Osteoblast (primary cell): ENCODE data around the gene RBM33. TPM values are rescaled to one million over a fixed set of nuclear protein-coding genes. Genes with fewer than 3 reads are reported as not detected.
A peak's percentile ranks its signal among the peaks of the same experiment; 100 is the strongest.

Experiments
- DNase-seq: peaks from one replicate; pipeline ENCODE4 v3.0.0; 2011; ENCODE audit warnings: low spot score, mixed read lengths; ENCODE audit not compliant: insufficient read length; ENCODE audit errors: missing footprints
- H2AFZ ChIP-seq: 2 replicates; pipeline ENCODE4 v1.6.0; 2011; ENCODE audit warnings: mild to moderate bottlenecking, low read length
- H3K27ac ChIP-seq: 2 replicates; pipeline ENCODE4 v1.5.1; 2011; ENCODE audit warnings: mild to moderate bottlenecking, low read depth, low read length, moderate library complexity
- H3K27me3 ChIP-seq: 2 replicates; pipeline ENCODE4 v1.6.0; 2012; ENCODE audit warnings: mild to moderate bottlenecking, control low read depth, inconsistent platforms, low read length, moderate library complexity; ENCODE audit not compliant: insufficient read depth
- H3K36me3 ChIP-seq: 2 replicates; pipeline ENCODE4 v1.5.1; 2011; ENCODE audit warnings: mild to moderate bottlenecking, low read length, control low read depth, moderate library complexity; ENCODE audit not compliant: insufficient read depth
- H3K4me1 ChIP-seq: 2 replicates; pipeline ENCODE4 v1.5.1; 2011; ENCODE audit warnings: mild to moderate bottlenecking, low read length, control low read depth, moderate library complexity; ENCODE audit not compliant: insufficient read depth
- H3K4me2 ChIP-seq: 2 replicates; pipeline ENCODE4 v1.6.0; 2011; ENCODE audit warnings: mild to moderate bottlenecking, low read length; ENCODE audit not compliant: insufficient read depth
- H3K4me3 ChIP-seq: fragments of 200-600 bp; sonication (generic); 3 replicates; pipeline ENCODE4 v1.5.1; 2012; ENCODE audit warnings: mild to moderate bottlenecking, low read length, inconsistent platforms; ENCODE audit not compliant: insufficient read depth
- H3K79me2 ChIP-seq: 2 replicates; pipeline ENCODE4 v1.6.0; 2012; ENCODE audit warnings: mild to moderate bottlenecking, low read length, control low read depth, inconsistent platforms; ENCODE audit not compliant: insufficient read depth
- H3K9me3 ChIP-seq: 2 replicates; pipeline ENCODE4 v1.5.1; 2011; ENCODE audit warnings: low read depth, low read length, control low read depth
- H4K20me1 ChIP-seq: 2 replicates; pipeline ENCODE4 v1.6.0; 2012; ENCODE audit warnings: mild to moderate bottlenecking, low read length, control low read depth; ENCODE audit not compliant: insufficient read depth
- total RNA-seq: library from RNA; depleted of rRNA; stranded (reverse); fragments of >200 nt; gene quantifications from 2 replicates; pipeline ENCODE4 v1.2.3, GENCODE V29; 2012
- TF ChIP-seq, protein P1 (sequence below): IDR thresholded peaks from 2 replicates; pipeline ENCODE4 v1.5.1; 2011; ENCODE audit warnings: mild to moderate bottlenecking, low read depth, low read length, moderate library complexity; ENCODE audit errors: extremely low read depth

Gene RBM33
- total RNA-seq, 1 donor = 27.5 TPM

- H3K9me3 ChIP-seq = peaks cover 5% of the 10 kb centered on the region
- no peak overlapping the region for H3K27ac ChIP-seq
- no peaks in the 10 kb centered on the region for H3K27me3 ChIP-seq
- no peak overlapping the region for H3K4me3 ChIP-seq
- DNase-seq = no peak
- H3K4me2 ChIP-seq = no peak overlapping the region
- peaks cover 3% of the 10 kb centered on the region for H3K36me3 ChIP-seq
- H2AFZ ChIP-seq = no peak overlapping the region
- H3K79me2 ChIP-seq = peaks cover under 1% of the 10 kb centered on the region
- H4K20me1 ChIP-seq = no peaks in the 10 kb centered on the region
- H3K4me1 ChIP-seq = peaks cover 1% of the 10 kb centered on the region
- TF ChIP-seq, protein P1, sequence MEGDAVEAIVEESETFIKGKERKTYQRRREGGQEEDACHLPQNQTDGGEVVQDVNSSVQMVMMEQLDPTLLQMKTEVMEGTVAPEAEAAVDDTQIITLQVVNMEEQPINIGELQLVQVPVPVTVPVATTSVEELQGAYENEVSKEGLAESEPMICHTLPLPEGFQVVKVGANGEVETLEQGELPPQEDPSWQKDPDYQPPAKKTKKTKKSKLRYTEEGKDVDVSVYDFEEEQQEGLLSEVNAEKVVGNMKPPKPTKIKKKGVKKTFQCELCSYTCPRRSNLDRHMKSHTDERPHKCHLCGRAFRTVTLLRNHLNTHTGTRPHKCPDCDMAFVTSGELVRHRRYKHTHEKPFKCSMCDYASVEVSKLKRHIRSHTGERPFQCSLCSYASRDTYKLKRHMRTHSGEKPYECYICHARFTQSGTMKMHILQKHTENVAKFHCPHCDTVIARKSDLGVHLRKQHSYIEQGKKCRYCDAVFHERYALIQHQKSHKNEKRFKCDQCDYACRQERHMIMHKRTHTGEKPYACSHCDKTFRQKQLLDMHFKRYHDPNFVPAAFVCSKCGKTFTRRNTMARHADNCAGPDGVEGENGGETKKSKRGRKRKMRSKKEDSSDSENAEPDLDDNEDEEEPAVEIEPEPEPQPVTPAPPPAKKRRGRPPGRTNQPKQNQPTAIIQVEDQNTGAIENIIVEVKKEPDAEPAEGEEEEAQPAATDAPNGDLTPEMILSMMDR = no peak
These were observed 6.1 kb upstream of the RBM33 start for GRCh38 chr7:155638366-155638765.

DNA sequence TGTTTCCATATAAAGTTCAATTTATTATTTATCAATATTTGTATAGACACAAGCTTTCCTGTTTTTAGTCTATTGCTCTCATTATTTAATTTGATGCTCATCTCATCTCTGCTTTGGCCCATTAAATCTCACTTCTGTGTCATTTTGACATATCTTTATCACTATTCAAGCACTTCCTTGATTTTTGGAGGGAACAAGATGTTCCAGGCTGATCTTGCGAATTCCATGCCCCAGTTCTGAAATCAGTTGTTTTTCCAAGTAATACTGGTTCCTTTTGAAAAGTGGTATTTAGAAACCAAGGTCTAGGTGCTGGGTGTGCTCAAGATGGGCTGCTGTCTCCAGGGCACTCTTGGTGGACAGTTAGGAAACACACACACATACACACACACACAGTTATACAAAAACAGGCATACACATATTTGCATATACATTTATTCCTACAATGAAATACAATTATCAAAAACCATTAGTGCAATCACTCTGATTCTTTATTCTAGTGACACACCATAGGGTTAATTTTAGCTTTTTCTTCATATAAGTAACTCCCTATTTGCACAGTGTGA lies 4.4 kb upstream of the RBM33 start:
- H3K4me3 ChIP-seq = no peak overlapping the region
- H3K27ac ChIP-seq = no peak overlapping the region
- H3K9me3 ChIP-seq = peaks cover 5% of the 10 kb centered on the region
- H3K79me2 ChIP-seq = peaks cover 16% of the 10 kb centered on the region
- no peaks in the 10 kb centered on the region for H3K27me3 ChIP-seq
- H3K4me1 ChIP-seq = peaks cover 5% of the 10 kb centered on the region
- H3K36me3 ChIP-seq = peaks cover 3% of the 10 kb centered on the region
- DNase-seq = no peak
- no peak overlapping the region for H3K4me2 ChIP-seq
- TF ChIP-seq, protein P1 = no peak
- no peaks in the 10 kb centered on the region for H4K20me1 ChIP-seq
- no peak overlapping the region for H2AFZ ChIP-seq

- Histone ChIP-seq H3K4me2 (no peak overlapping the region), H3K9me3 (peaks cover 5% of the 10 kb centered on the region), H3K27ac (no peak overlapping the region), H3K4me1 (peaks cover 9% of the 10 kb centered on the region), H3K4me3 (no peak overlapping the region), H3K79me2 (peaks cover 22% of the 10 kb centered on the region), H3K36me3 (peaks cover 3% of the 10 kb centered on the region), H3K27me3 (no peaks in the 10 kb centered on the region), H2AFZ (no peak overlapping the region), H4K20me1 (peaks cover under 1% of the 10 kb centered on the region)
- no peak for DNase-seq
- TF ChIP-seq, protein P1 = no peak
These were observed 3.8 kb upstream of the RBM33 start for GRCh38 chr7:155640629-155641028.

DNA sequence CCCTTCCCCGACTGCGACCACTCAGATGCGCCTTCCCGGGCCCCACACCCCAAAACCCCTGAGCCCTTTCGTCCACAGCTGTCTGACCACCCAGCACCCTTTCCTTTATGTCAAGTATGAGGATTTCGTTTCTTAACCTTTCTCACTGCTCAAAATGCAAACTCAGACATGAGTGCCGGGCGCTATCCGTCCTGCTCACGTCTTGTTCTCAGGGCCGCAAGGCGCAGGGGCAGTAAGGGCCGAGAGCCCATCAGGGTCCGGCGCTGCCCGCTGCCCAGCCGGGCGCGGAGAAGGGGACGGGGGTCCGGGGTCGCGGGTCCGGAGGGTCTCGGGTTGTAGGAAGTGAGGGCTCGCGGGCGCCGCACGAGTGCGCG lies 670 bp upstream of the RBM33 start:
- H3K4me1 ChIP-seq = peaks cover 16% of the 10 kb centered on the region
- peaks cover 10% of the 10 kb centered on the region for H3K36me3 ChIP-seq
- H4K20me1 ChIP-seq = peaks cover 21% of the 10 kb centered on the region
- peak overlapping the region; percentile 77 for H3K27ac ChIP-seq
- TF ChIP-seq, protein P1 = no peak
- DNase-seq = peak; percentile 83
- H3K9me3 ChIP-seq = no peaks in the 10 kb centered on the region
- no peaks in the 10 kb centered on the region for H3K27me3 ChIP-seq
- peak overlapping the region; percentile 100 for H2AFZ ChIP-seq
- peak overlapping the region; percentile 85 for H3K4me3 ChIP-seq
- peaks cover 54% of the 10 kb centered on the region for H3K79me2 ChIP-seq
- peak overlapping the region; percentile 93 for H3K4me2 ChIP-seq
